ENCODE measurements around the gene ENDOU. TPM values are rescaled to one million over a fixed set of nuclear protein-coding genes. Genes with fewer than 3 reads are reported as not detected.

The ENDOU gene
- total RNA-seq, 2 donors from 2014 or later = 1.0 TPM; not detected in 1

DNA sequence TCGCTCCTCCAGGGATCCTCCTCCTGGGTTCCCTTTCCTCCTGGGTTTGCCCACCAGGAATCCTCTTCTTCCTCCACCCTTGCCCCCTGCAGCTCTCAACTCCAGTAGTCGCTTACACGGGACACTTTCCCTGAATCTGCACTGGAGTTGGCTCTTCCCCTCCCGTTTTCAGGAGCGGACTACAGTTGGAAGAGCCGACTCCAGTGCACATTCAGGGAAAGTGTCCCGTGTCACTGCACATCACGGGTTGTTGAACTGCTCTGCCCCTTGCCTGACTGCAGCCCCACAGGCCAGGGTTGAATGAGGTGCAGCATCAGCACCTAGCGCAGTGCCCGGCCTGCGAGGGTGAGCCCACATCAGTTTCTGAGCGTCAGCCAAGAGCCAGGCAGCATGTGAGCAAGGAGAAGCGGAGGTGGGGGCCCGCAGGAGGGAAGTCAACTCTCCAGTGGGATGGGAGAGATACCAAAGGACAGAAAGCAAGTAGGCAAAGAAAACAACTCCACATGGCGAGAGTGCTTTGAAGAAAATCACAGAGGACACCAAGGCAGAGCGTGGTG, 20.3 kb upstream of the ENDOU start:
- DNase-seq (ENCODE audit: low spot score) = no peak
- intact Hi-C loops (cut with DNase I) = no loop called here
- Histone ChIP-seq H3K4me1 (replicated peaks) (no peaks in the 10 kb centered on the region), H3K9me3 (no peaks in the 10 kb centered on the region), H3K4me3 (no peak overlapping the region), H3K27me3 (replicated peaks; ENCODE audit: insufficient read depth) (no peaks in the 10 kb centered on the region), H3K27ac (no peak overlapping the region), H3K36me3 (no peaks in the 10 kb centered on the region)
- TF ChIP-seq POLR2AphosphoS5 (IDR thresholded peaks at IDR 0.05) (no peak), CTCF (IDR thresholded peaks at IDR 0.05) (no peak), POLR2A (IDR thresholded peaks at IDR 0.05) (no peak)
- whole genome bisulfite sequencing = 73% methylated on average over 16 of the region's 16 CpGs

GRCh38 chr12:47744778-47745436, 19.6 kb upstream of the ENDOU start:
- WGBS = 78% methylated on average over 8 of the region's 8 CpGs
- intact Hi-C loops (cut with DNase I) = loop anchor here (5.0 kb wide), 1 partner anchor 32 kb away; no protein-coding TSS in a partner anchor
- Histone ChIP-seq H3K9me3 (no peaks in the 10 kb centered on the region), H3K4me1 (replicated peaks) (no peaks in the 10 kb centered on the region), H3K27ac (no peak overlapping the region), H3K4me3 (no peak overlapping the region), H3K36me3 (no peaks in the 10 kb centered on the region), H3K27me3 (replicated peaks; ENCODE audit: insufficient read depth) (no peaks in the 10 kb centered on the region)
- TF ChIP-seq POLR2AphosphoS5 (IDR thresholded peaks at IDR 0.05) (no peak), POLR2A (IDR thresholded peaks at IDR 0.05) (no peak), CTCF (IDR thresholded peaks at IDR 0.05) (no peak)
- DNase-seq (ENCODE audit: low spot score) = no peak

GRCh38 chr12:47744005-47744651, 18.8 kb upstream of the ENDOU start:
- WGBS = 54% methylated on average over 10 of the region's 10 CpGs
- no peaks in the 10 kb centered on the region for H3K4me1 ChIP-seq (replicated peaks)
- no peak overlapping the region for H3K4me3 ChIP-seq
- no peaks in the 10 kb centered on the region for H3K9me3 ChIP-seq
- H3K36me3 ChIP-seq = no peaks in the 10 kb centered on the region
- H3K27me3 ChIP-seq (replicated peaks; ENCODE audit: insufficient read depth) = no peaks in the 10 kb centered on the region
- no peak overlapping the region for H3K27ac ChIP-seq
- intact Hi-C loops (cut with DNase I) = loop anchor here (5.0 kb wide), 1 partner anchor 33 kb away; no protein-coding TSS in a partner anchor
- DNase-seq (ENCODE audit: low spot score) = peak; percentile 85
- TF ChIP-seq CTCF (IDR thresholded peaks at IDR 0.05) = peak in 3 of 4 experiments; percentile 70 to 90 (median 88)
- TF ChIP-seq POLR2AphosphoS5 (IDR thresholded peaks at IDR 0.05) = peak; percentile 55
- TF ChIP-seq POLR2A (IDR thresholded peaks at IDR 0.05) = no peak

DNA sequence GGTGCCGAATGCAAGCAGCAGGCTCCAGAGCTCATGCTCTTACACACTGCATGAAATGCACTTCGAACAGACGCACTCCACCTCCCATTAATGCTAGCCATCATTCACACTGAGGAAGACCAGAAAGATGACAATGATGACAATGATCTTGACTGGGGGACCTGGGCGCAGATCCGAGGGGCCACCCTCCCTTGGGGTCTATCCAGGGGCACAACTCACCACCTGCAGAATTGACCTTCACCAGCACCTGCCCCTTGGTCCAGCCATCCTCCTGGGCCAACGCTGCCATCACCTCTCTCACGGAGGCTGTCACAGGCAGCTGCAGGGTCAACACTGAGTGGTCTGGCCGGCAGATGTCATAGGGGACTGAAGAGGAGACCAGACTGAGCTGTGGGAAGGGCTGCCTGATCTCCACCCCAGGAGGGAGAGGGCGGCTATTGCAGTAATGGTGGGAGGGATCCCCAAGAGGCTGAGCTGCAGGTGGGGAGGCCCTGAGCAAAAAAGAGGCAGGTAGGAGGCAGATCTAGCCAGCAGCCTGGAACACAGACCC, 18.1 kb upstream of the ENDOU start:
- TF ChIP-seq CTCF (IDR thresholded peaks at IDR 0.05) (no peak), POLR2A (IDR thresholded peaks at IDR 0.05) (no peak), POLR2AphosphoS5 (IDR thresholded peaks at IDR 0.05) (no peak)
- Histone ChIP-seq H3K9me3 (no peaks in the 10 kb centered on the region), H3K4me3 (no peak overlapping the region), H3K27me3 (replicated peaks; ENCODE audit: insufficient read depth) (no peaks in the 10 kb centered on the region), H3K36me3 (no peaks in the 10 kb centered on the region), H3K4me1 (replicated peaks) (no peaks in the 10 kb centered on the region), H3K27ac (no peak overlapping the region)
- intact Hi-C loops (cut with DNase I) = loop anchor here (5.0 kb wide), 1 partner anchor 34 kb away; no protein-coding TSS in a partner anchor
- no peak for DNase-seq (ENCODE audit: low spot score)
- 88% methylated on average over 9 of the region's 9 CpGs for WGBS
